HAP-1 (cell line): Measurements from ENCODE around the gene BEST1.
"Not testable (repeated sequence)": the region's sequence is repeated elsewhere in the genome, so short reads cannot be mapped to it uniquely, and the experiment has no call there.

Source experiments
- DNase-seq, 2 experiments: peaks; one replicate each; pipeline ENCODE4 v3.0.0-alpha.2; 2016 to 2020; ENCODE audit warnings: low spot score in 2 of 2
- H3K27me3 ChIP-seq: fragments of 250-450 bp; sonication (Bioruptor Pico); 2 replicates; pipeline ENCODE4 v1.5.1; 2020; ENCODE audit warnings: low read depth, mild to moderate bottlenecking, moderate library complexity
- H3K36me3 ChIP-seq: fragments of 250-450 bp; sonication (Bioruptor Pico); replicated peaks from 2 replicates; pipeline ENCODE4 v1.5.1; 2020; ENCODE audit warnings: mild to moderate bottlenecking
- H3K4me1 ChIP-seq: fragments of 250-450 bp; sonication (Bioruptor Pico); 2 replicates; pipeline ENCODE4 v1.5.1; 2020; ENCODE audit warnings: mild to moderate bottlenecking
- H3K4me3 ChIP-seq: fragments of 250-450 bp; sonication (Bioruptor Pico); 2 replicates; pipeline ENCODE4 v1.5.1; 2020; ENCODE audit warnings: mild to moderate bottlenecking, moderate library complexity
- H3K9me3 ChIP-seq: fragments of 250-450 bp; sonication (Bioruptor Pico); 2 replicates; pipeline ENCODE4 v1.5.1; 2020; ENCODE audit warnings: mild to moderate bottlenecking, moderate library complexity
- in situ Hi-C: fragments of 300-500 bp; cut with MboI; formaldehyde crosslinking; loops from 3 replicates; pipeline ENCODE4 v1.14.3; 2020; ENCODE audit warnings: low sequenced_read_pairs, inconsistent platforms, mixed read lengths

BEST1 gene

GRCh38 chr11:61947486-61948210 lies 2.5 kb upstream of the BEST1 start:
- Histone ChIP-seq H3K4me3 (no peak overlapping the region), H3K9me3 (no peaks in the 10 kb centered on the region), H3K36me3 (no peaks in the 10 kb centered on the region), H3K27me3 (peaks cover 6% of the 10 kb centered on the region), H3K4me1 (peaks cover 14% of the 10 kb centered on the region)
- DNase-seq, result peak; percentile 77 to 88
- in situ Hi-C loops, result loop anchor here (5.0 kb wide), 1 partner anchor 50 kb away; no protein-coding TSS in a partner anchor

- Histone ChIP-seq H3K4me1 (peaks cover 14% of the 10 kb centered on the region), H3K4me3 (no peak overlapping the region), H3K36me3 (no peaks in the 10 kb centered on the region), H3K27me3 (peaks cover 5% of the 10 kb centered on the region), H3K9me3 (no peaks in the 10 kb centered on the region)
- DNase-seq, result no peak
- in situ Hi-C loops, result loop anchor here (5.0 kb wide), 1 partner anchor 51 kb away; no protein-coding TSS in a partner anchor
These were observed 1.6 kb upstream of the BEST1 start for GRCh38 chr11:61948505-61948904.

- in situ Hi-C loops, result loop anchor here (5.0 kb wide), 1 partner anchor 52 kb away; no protein-coding TSS in a partner anchor
- DNase-seq, result peak; percentile 39 to 78
- Histone ChIP-seq H3K27me3 (no peaks in the 10 kb centered on the region; the same call in 1 of the 2 replicates), H3K4me1 (peaks cover 14% of the 10 kb centered on the region), H3K9me3 (no peaks in the 10 kb centered on the region), H3K36me3 (no peaks in the 10 kb centered on the region), H3K4me3 (no peak overlapping the region; the same call in 1 of the 2 replicates)
These were observed 749 bp upstream of the BEST1 start for GRCh38 chr11:61949169-61950034.

- H3K27me3 ChIP-seq, result no peaks in the 10 kb centered on the region
- H3K4me3 ChIP-seq, result no peak overlapping the region
- H3K4me1 ChIP-seq, result peaks cover 14% of the 10 kb centered on the region
- no peaks in the 10 kb centered on the region for H3K36me3 ChIP-seq
- in situ Hi-C loops, result no loop called here
- no peak for DNase-seq
- H3K9me3 ChIP-seq, result no peaks in the 10 kb centered on the region
These were observed 1.5 kb downstream of the BEST1 start for GRCh38 chr11:61951484-61952135.

- in situ Hi-C loops, result no loop called here
- DNase-seq, result no peak
- Histone ChIP-seq H3K4me3 (no peak overlapping the region), H3K36me3 (no peaks in the 10 kb centered on the region), H3K4me1 (peaks cover 14% of the 10 kb centered on the region), H3K27me3 (no peaks in the 10 kb centered on the region), H3K9me3 (no peaks in the 10 kb centered on the region)
These were observed 2.7 kb downstream of the BEST1 start for GRCh38 chr11:61952882-61953281.

GRCh38 chr11:61953632-61954031 lies 3.5 kb downstream of the BEST1 start:
- H3K36me3 ChIP-seq, in situ Hi-C loops, H3K9me3 ChIP-seq, H3K4me3 ChIP-seq, H3K27me3 ChIP-seq, DNase-seq: not testable (repeated sequence)
- peaks cover 10% of the 10 kb centered on the region for H3K4me1 ChIP-seq

- peaks cover 5% of the 10 kb centered on the region for H3K4me1 ChIP-seq
- no peaks in the 10 kb centered on the region for H3K9me3 ChIP-seq
- no peak overlapping the region for H3K4me3 ChIP-seq
- in situ Hi-C loops, result no loop called here
- DNase-seq, result no peak
- H3K36me3 ChIP-seq, result no peaks in the 10 kb centered on the region
- H3K27me3 ChIP-seq, result no peaks in the 10 kb centered on the region
These were observed 4.1 kb downstream of the BEST1 start for GRCh38 chr11:61954106-61954850.

- no peak for DNase-seq
- Histone ChIP-seq H3K36me3 (no peaks in the 10 kb centered on the region), H3K4me3 (no peak overlapping the region), H3K9me3 (no peaks in the 10 kb centered on the region), H3K4me1 (peaks cover under 1% of the 10 kb centered on the region), H3K27me3 (no peaks in the 10 kb centered on the region)
- in situ Hi-C loops, result no loop called here
These were observed 4.8 kb downstream of the BEST1 start for GRCh38 chr11:61954851-61955421.

- no peaks in the 10 kb centered on the region for H3K27me3 ChIP-seq
- DNase-seq, result no peak
- in situ Hi-C loops, result no loop called here
- H3K4me3 ChIP-seq, result no peak overlapping the region
- no peaks in the 10 kb centered on the region for H3K9me3 ChIP-seq
- H3K4me1 ChIP-seq, result no peaks in the 10 kb centered on the region
- H3K36me3 ChIP-seq, result no peaks in the 10 kb centered on the region
These were observed 5.4 kb downstream of the BEST1 start for GRCh38 chr11:61955422-61956135.

- in situ Hi-C loops, result no loop called here
- H3K9me3 ChIP-seq, result no peaks in the 10 kb centered on the region
- no peak for DNase-seq
- H3K36me3 ChIP-seq, result no peaks in the 10 kb centered on the region
- H3K4me3 ChIP-seq, result no peak overlapping the region
- H3K27me3 ChIP-seq, result no peaks in the 10 kb centered on the region
- H3K4me1 ChIP-seq, result no peaks in the 10 kb centered on the region
These were observed 6.3 kb downstream of the BEST1 start for GRCh38 chr11:61956191-61957020.

GRCh38 chr11:61957021-61957770 lies 7.0 kb downstream of the BEST1 start:
- Histone ChIP-seq H3K9me3 (no peaks in the 10 kb centered on the region), H3K27me3 (no peaks in the 10 kb centered on the region), H3K36me3 (no peaks in the 10 kb centered on the region), H3K4me1 (no peaks in the 10 kb centered on the region), H3K4me3 (no peak overlapping the region)
- in situ Hi-C loops, result no loop called here
- DNase-seq, result no peak
